ENCODE results near the gene RASL11A.

Gene RASL11A

GRCh38 chr13:27309401-27309958, 38.9 kb downstream of the RASL11A start:
- no peak overlapping the region for H3K27ac ChIP-seq (ENCODE audit: low read depth, low read length)
- DNase-seq = no peak
- no CpG with 5 or more reads among the region's 7 CpGs for WGBS (ENCODE audit: extremely low coverage, insufficient coverage, low lambda C conversion rate)
- H3K56ac ChIP-seq (ENCODE audit: low read length) = no peak overlapping the region
- no peak overlapping the region for H4K8ac ChIP-seq (ENCODE audit: low read depth, low read length)
- no peak overlapping the region for H3K4ac ChIP-seq (ENCODE audit: low read depth, low read length)
- no peak overlapping the region for H2BK5ac ChIP-seq (ENCODE audit: low read length)
- H2BK120ac ChIP-seq (ENCODE audit: low read depth, low read length) = no peak overlapping the region
- H3K4me3 ChIP-seq (ENCODE audit: low read length) = no peak overlapping the region
- H3K18ac ChIP-seq (ENCODE audit: low read length) = no peak overlapping the region
- no peaks in the 10 kb centered on the region for H3K4me1 ChIP-seq (ENCODE audit: control insufficient read depth, low read depth, low read length)
- H4K5ac ChIP-seq (ENCODE audit: low read length) = no peak overlapping the region
- no peak overlapping the region for H3K4me2 ChIP-seq (ENCODE audit: low read length)
- no peaks in the 10 kb centered on the region for H3K36me3 ChIP-seq (ENCODE audit: control insufficient read depth, insufficient read depth, low read length)
- H3K27me3 ChIP-seq (ENCODE audit: insufficient read depth, low read length, poor library complexity) = no peaks in the 10 kb centered on the region
- no peak overlapping the region for H3K9ac ChIP-seq (ENCODE audit: low read length)
- H3K23ac ChIP-seq (ENCODE audit: low read length) = no peak overlapping the region
- H3K79me2 ChIP-seq (ENCODE audit: control insufficient read depth, insufficient read depth, low read length) = no peaks in the 10 kb centered on the region
- H2BK15ac ChIP-seq (replicated peaks; ENCODE audit: low read depth) = no peak overlapping the region
- H3K79me1 ChIP-seq (ENCODE audit: low read length) = no peaks in the 10 kb centered on the region
- no peak overlapping the region for H2AK5ac ChIP-seq (ENCODE audit: low read length)

- no peak overlapping the region for H3K4me3 ChIP-seq (ENCODE audit: low read length)
- H2BK15ac ChIP-seq (replicated peaks; ENCODE audit: low read depth) = no peak overlapping the region
- WGBS (ENCODE audit: extremely low coverage, insufficient coverage, low lambda C conversion rate) = no CpG with 5 or more reads among the region's 9 CpGs
- no peaks in the 10 kb centered on the region for H3K27me3 ChIP-seq (ENCODE audit: insufficient read depth, low read length, poor library complexity)
- H3K79me2 ChIP-seq (ENCODE audit: control insufficient read depth, insufficient read depth, low read length) = no peaks in the 10 kb centered on the region
- H3K27ac ChIP-seq (ENCODE audit: low read depth, low read length) = no peak overlapping the region
- DNase-seq = peak; percentile 11
- H3K79me1 ChIP-seq (ENCODE audit: low read length) = no peaks in the 10 kb centered on the region
- no peak overlapping the region for H4K5ac ChIP-seq (ENCODE audit: low read length)
- no peak overlapping the region for H3K56ac ChIP-seq (ENCODE audit: low read length)
- H3K18ac ChIP-seq (ENCODE audit: low read length) = no peak overlapping the region
- H3K23ac ChIP-seq (ENCODE audit: low read length) = no peak overlapping the region
- H3K9ac ChIP-seq (ENCODE audit: low read length) = no peak overlapping the region
- H4K8ac ChIP-seq (ENCODE audit: low read depth, low read length) = no peak overlapping the region
- no peak overlapping the region for H3K4me2 ChIP-seq (ENCODE audit: low read length)
- H3K36me3 ChIP-seq (ENCODE audit: control insufficient read depth, insufficient read depth, low read length) = no peaks in the 10 kb centered on the region
- no peaks in the 10 kb centered on the region for H3K4me1 ChIP-seq (ENCODE audit: control insufficient read depth, low read depth, low read length)
- H2BK5ac ChIP-seq (ENCODE audit: low read length) = no peak overlapping the region
- H2BK120ac ChIP-seq (ENCODE audit: low read depth, low read length) = no peak overlapping the region
- H3K4ac ChIP-seq (ENCODE audit: low read depth, low read length) = no peak overlapping the region
- H2AK5ac ChIP-seq (ENCODE audit: low read length) = no peak overlapping the region
Measured at GRCh38 chr13:27309967-27310598, 39.5 kb downstream of the RASL11A start.

- no peak overlapping the region for H4K8ac ChIP-seq (ENCODE audit: low read depth, low read length)
- no peak overlapping the region for H3K18ac ChIP-seq (ENCODE audit: low read length)
- no peak overlapping the region for H3K23ac ChIP-seq (ENCODE audit: low read length)
- no peak overlapping the region for H2BK120ac ChIP-seq (ENCODE audit: low read depth, low read length)
- H3K4me3 ChIP-seq (ENCODE audit: low read length) = no peak overlapping the region
- H3K36me3 ChIP-seq (ENCODE audit: control insufficient read depth, insufficient read depth, low read length) = no peaks in the 10 kb centered on the region
- H3K9ac ChIP-seq (ENCODE audit: low read length) = no peak overlapping the region
- no peak overlapping the region for H4K5ac ChIP-seq (ENCODE audit: low read length)
- H3K56ac ChIP-seq (ENCODE audit: low read length) = no peak overlapping the region
- H3K27me3 ChIP-seq (ENCODE audit: insufficient read depth, low read length, poor library complexity) = no peaks in the 10 kb centered on the region
- H3K79me2 ChIP-seq (ENCODE audit: control insufficient read depth, insufficient read depth, low read length) = no peaks in the 10 kb centered on the region
- no peaks in the 10 kb centered on the region for H3K4me1 ChIP-seq (ENCODE audit: control insufficient read depth, low read depth, low read length)
- H2BK5ac ChIP-seq (ENCODE audit: low read length) = no peak overlapping the region
- H3K4me2 ChIP-seq (ENCODE audit: low read length) = no peak overlapping the region
- no peak overlapping the region for H2BK15ac ChIP-seq (replicated peaks; ENCODE audit: low read depth)
- no peak overlapping the region for H3K4ac ChIP-seq (ENCODE audit: low read depth, low read length)
- no peak overlapping the region for H3K27ac ChIP-seq (ENCODE audit: low read depth, low read length)
- H2AK5ac ChIP-seq (ENCODE audit: low read length) = no peak overlapping the region
- no CpG with 5 or more reads among the region's 2 CpGs for WGBS (ENCODE audit: extremely low coverage, insufficient coverage, low lambda C conversion rate)
- no peaks in the 10 kb centered on the region for H3K79me1 ChIP-seq (ENCODE audit: low read length)
- peak; percentile 13 for DNase-seq
Measured at GRCh38 chr13:27310946-27311345, 40.3 kb downstream of the RASL11A start.

- Histone ChIP-seq H3K27ac (ENCODE audit: low read depth, low read length) (no peak overlapping the region), H2BK15ac (replicated peaks; ENCODE audit: low read depth) (no peak overlapping the region), H2BK5ac (ENCODE audit: low read length) (no peak overlapping the region), H3K9ac (ENCODE audit: low read length) (no peak overlapping the region), H3K4me2 (ENCODE audit: low read length) (no peak overlapping the region), H3K56ac (ENCODE audit: low read length) (no peak overlapping the region), H4K5ac (ENCODE audit: low read length) (no peak overlapping the region), H3K79me1 (ENCODE audit: low read length) (no peaks in the 10 kb centered on the region), H3K23ac (ENCODE audit: low read length) (no peak overlapping the region), H3K4me3 (ENCODE audit: low read length) (no peak overlapping the region), H3K27me3 (ENCODE audit: insufficient read depth, low read length, poor library complexity) (no peaks in the 10 kb centered on the region), H2AK5ac (ENCODE audit: low read length) (no peak overlapping the region), H4K8ac (ENCODE audit: low read depth, low read length) (no peak overlapping the region), H2BK120ac (ENCODE audit: low read depth, low read length) (no peak overlapping the region), H3K79me2 (ENCODE audit: control insufficient read depth, insufficient read depth, low read length) (no peaks in the 10 kb centered on the region), H3K4ac (ENCODE audit: low read depth, low read length) (no peak overlapping the region), H3K4me1 (ENCODE audit: control insufficient read depth, low read depth, low read length) (no peaks in the 10 kb centered on the region), H3K18ac (ENCODE audit: low read length) (no peak overlapping the region), H3K36me3 (ENCODE audit: control insufficient read depth, insufficient read depth, low read length) (no peaks in the 10 kb centered on the region)
- no CpG with 5 or more reads among the region's 6 CpGs for WGBS (ENCODE audit: extremely low coverage, insufficient coverage, low lambda C conversion rate)
- DNase-seq = no peak
Measured at GRCh38 chr13:27311518-27312210, 41.0 kb downstream of the RASL11A start.

DNA sequence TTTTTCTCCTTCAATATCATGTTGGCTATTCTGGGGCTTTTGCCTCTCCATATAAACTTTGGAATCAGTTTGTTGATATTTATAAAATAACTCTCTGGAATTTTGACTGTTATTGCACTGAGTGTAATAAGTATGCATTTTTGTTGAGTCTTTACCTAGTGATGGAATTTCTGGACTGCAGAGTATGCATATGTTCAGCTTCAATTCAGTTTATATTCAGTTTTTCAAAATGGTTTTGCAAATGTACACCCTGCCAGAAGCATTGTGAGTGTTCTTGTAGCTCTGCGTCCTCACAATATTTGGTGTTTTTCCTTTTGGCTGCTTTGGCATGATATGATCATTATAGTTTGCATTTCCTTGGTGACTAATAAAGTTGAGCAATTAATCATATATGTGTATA, 43.1 kb downstream of the RASL11A start:
- no peak for DNase-seq
- no peak overlapping the region for H3K4me2 ChIP-seq (ENCODE audit: low read length)
- no peak overlapping the region for H2BK15ac ChIP-seq (replicated peaks; ENCODE audit: low read depth)
- no peak overlapping the region for H3K9ac ChIP-seq (ENCODE audit: low read length)
- H2BK120ac ChIP-seq (ENCODE audit: low read depth, low read length) = no peak overlapping the region
- WGBS (ENCODE audit: extremely low coverage, insufficient coverage, low lambda C conversion rate) = no CpG with 5 or more reads among the region's 1 CpG
- no peak overlapping the region for H3K56ac ChIP-seq (ENCODE audit: low read length)
- H4K5ac ChIP-seq (ENCODE audit: low read length) = no peak overlapping the region
- H4K8ac ChIP-seq (ENCODE audit: low read depth, low read length) = no peak overlapping the region
- no peak overlapping the region for H3K27ac ChIP-seq (ENCODE audit: low read depth, low read length)
- H3K4ac ChIP-seq (ENCODE audit: low read depth, low read length) = no peak overlapping the region
- H3K18ac ChIP-seq (ENCODE audit: low read length) = no peak overlapping the region
- H3K23ac ChIP-seq (ENCODE audit: low read length) = no peak overlapping the region
- H3K4me3 ChIP-seq (ENCODE audit: low read length) = no peak overlapping the region
- H2BK5ac ChIP-seq (ENCODE audit: low read length) = no peak overlapping the region
- H2AK5ac ChIP-seq (ENCODE audit: low read length) = no peak overlapping the region
- H3K4me1 ChIP-seq (ENCODE audit: control insufficient read depth, low read depth, low read length) = no peaks in the 10 kb centered on the region
- H3K79me2 ChIP-seq (ENCODE audit: control insufficient read depth, insufficient read depth, low read length) = no peaks in the 10 kb centered on the region
- no peaks in the 10 kb centered on the region for H3K79me1 ChIP-seq (ENCODE audit: low read length)
- H3K36me3 ChIP-seq (ENCODE audit: control insufficient read depth, insufficient read depth, low read length) = no peaks in the 10 kb centered on the region
- H3K27me3 ChIP-seq (ENCODE audit: insufficient read depth, low read length, poor library complexity) = no peaks in the 10 kb centered on the region

Measured in mesendoderm (in vitro differentiated cells).